Activated CD4-positive, alpha-beta T cell treated with anti-CD3 and anti-CD28 coated beads, Interleukin-2, amount 50 U/mL, for 1 hour (primary cell): Measurements from ENCODE around the gene DYSF.

Source experiments
- DNase-seq: peaks from one replicate; pipeline ENCODE4 v3.0.0-alpha.2; 2020

Gene DYSF

GRCh38 chr2:71664161-71664560 lies 210.8 kb downstream of the DYSF start:
- no peak for DNase-seq

DNA sequence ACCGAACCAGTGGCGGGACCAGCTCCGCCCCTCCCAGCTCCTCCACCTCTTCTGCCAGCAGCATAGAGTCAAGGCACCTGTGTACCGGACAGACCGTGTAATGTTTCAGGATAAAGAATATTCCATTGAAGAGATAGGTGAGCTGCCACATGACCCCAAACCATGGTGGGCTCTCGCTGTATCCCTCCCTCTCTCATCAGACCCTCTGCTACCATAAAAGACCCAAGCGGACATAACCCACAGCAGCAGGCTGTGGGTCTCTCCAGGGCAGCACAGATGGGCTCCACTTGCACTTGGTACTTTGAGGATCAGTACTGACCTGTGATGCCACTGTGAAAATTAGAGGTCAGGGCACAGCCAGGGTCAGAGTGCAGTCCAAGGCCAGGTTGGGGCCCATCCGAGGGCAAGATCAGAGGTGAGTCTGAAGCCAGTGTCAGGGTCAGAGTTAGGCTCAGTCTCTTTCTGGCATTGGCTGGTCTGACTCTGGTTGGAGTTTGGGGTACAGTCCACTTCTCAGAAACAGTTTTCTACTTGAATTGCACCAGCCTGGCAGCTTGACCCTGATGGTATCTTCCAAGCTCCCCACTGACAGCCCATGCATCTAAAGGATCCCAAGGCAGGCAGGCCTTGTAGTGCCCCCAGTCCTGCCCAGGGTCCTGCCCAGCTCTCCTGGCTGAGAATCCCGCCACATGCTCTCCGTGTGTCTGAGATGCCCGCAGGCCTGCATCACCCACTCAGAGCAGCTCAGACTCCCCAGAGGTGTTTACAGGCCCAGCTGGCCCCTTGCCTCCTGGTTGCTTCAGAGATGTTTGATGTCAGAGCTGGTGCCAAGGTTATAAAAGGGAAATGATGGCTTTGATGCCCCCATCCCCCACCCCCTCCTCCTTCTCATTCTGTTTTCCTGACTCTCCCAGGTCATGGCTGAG lies 212.1 kb downstream of the DYSF start:
- no peak for DNase-seq

DNA sequence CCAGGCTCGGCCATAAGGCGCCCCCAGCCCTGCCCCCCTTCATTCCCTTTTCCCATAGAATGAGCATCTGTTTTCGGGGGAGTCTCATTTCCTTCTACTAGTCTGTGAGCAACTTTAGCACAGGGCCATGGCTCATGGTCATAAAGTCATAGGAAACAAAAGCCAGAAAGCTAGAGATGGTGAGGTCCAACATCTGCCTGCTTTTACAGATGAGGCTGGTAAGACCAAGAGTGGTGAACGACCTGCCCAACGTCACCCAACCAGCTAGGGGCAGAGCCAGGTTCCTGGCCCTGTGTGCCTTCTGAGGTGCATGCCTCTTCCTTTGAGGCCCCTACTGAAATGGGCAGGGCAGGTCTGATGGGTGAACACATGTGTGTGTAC lies 212.7 kb downstream of the DYSF start:
- no peak for DNase-seq

- DNase-seq: no peak
Measured at GRCh38 chr2:71667256-71668182, 214.2 kb downstream of the DYSF start.

DNA sequence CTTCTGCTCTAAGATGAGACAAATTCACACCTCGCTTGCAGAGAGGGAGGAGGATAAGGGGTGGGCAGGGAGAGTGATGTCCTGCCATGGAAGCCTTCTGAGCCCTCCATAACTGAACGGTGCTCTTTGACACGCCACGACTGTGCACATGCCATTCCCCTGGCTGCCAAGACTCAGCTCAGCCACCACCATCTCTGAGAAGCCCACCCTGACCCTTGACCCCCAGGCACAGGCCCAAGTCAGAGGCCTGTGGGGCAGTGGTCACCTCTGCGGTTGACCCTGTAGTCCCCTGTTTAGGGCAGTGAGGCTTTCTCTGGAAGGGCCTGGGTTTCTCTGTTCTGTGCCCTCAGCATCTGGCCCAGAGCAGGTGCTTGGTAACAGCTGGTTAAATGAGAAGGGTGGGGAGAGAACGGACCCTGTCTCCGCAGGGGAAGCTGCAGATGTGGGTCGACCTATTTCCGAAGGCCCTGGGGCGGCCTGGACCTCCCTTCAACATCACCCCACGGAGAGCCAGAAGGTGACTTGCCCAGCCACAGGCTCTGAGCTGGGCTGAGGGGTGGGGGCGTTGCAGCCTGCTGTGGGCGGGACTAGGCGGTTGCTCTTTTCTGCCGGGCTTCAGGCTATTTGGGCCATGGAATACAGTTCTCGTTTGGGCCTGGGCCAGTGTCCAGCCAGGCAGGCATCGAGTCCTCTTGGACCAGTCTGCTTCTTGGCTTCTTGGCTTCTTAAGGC lies 215.1 kb downstream of the DYSF start:
- no peak for DNase-seq

GRCh38 chr2:71669058-71669456 lies 215.7 kb downstream of the DYSF start:
- DNase-seq: no peak

GRCh38 chr2:71669628-71670429 lies 216.5 kb downstream of the DYSF start:
- no peak for DNase-seq

DNA sequence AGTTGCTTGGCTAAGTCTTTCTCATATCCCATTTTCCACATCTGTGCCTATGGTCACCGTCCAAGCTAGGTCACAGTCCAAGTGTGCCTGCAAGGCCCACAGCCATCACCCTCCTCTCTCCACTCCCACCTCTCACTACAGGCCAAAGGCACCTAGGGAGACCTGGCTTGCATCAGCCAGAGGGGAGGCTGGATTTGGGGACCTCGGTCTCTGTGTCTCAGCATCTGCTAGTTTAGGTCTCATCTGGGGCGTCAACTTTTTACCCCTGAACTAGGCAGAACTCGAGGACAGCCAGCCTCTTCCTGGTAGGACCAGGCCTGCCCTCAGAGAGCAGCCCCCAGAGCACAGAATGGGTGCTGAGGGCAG lies 217.1 kb downstream of the DYSF start:
- DNase-seq: no peak

GRCh38 chr2:71671203-71671854 lies 218.0 kb downstream of the DYSF start:
- no peak for DNase-seq

GRCh38 chr2:71671895-71672825 lies 218.8 kb downstream of the DYSF start:
- no peak for DNase-seq

GRCh38 chr2:71672826-71673795 lies 219.8 kb downstream of the DYSF start:
- DNase-seq: no peak

DNA sequence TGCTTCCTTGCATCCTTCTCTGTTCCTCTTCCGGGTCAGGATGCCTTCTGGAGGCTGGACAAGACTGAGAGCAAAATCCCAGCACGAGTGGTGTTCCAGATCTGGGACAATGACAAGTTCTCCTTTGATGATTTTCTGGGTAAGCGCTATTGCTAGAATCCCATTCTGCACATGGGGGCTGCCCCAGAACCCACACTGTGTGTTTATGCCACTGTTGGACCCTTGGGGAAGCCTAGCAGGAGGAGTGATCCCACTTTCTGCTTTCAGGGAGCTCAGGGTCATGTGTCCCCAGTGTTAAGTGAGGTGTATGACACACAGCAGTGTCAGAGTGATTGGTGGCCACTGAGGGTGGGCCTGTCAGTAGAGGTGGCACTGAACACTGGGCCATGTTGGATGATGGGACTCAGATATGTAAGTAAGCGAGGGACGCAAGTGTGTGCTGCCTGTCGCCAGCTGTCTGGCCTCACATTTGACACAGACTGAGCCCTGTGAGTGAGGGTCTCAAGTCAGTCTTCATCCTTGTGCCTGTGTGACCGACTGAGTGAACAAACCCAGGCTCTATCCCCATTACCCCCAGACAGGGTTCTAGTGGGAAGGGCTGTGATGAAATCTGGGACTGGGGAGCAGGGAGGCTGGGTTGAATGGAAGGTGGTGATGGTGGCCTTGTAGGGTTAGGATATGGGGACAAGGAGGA lies 220.9 kb downstream of the DYSF start:
- no peak for DNase-seq

DNA sequence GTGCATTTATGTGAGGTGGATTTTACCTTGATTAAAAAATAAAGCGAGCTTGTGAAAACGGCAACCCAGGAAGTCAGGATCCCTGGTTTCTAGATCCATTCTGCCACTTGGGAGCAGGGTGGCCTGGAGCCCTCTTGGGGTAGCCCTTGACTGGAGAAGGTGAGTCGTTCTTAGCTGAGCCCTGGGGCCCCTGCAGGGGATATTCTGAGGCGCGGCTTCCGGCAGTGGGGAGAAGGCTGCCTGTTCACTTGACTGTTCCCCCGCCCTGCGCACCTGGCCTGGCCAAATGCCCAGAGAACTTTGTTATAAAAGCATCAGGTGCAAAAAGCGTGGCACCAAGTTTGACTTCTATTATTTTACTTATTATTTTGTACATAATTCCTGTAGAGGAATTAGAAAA lies 221.9 kb downstream of the DYSF start:
- no peak for DNase-seq

- DNase-seq: no peak
Measured at GRCh38 chr2:71678874-71679273, 225.5 kb downstream of the DYSF start.

DNA sequence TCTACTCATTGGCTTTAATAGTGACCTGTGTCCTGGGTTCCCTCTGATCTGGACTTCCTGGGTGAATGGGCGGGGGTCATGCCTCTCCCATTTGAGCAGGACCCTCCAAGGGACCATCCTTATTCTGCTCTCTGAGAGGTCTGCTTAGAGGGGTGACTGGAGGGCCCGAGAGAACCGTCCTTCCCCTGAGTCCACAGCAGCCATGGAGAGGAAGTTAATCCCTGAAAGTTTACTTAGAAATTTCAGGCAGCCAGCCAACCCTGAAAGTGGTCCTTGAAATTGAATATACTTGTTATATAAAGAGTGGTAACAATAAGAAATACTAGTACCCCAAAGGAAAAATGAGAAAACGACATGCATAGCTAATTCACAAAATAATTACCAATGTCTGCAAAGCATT lies 226.1 kb downstream of the DYSF start:
- DNase-seq: no peak

- DNase-seq: no peak
Measured at GRCh38 chr2:71680925-71681324, 227.6 kb downstream of the DYSF start.

- no peak for DNase-seq
Measured at GRCh38 chr2:71681626-71682025, 228.3 kb downstream of the DYSF start.

DNA sequence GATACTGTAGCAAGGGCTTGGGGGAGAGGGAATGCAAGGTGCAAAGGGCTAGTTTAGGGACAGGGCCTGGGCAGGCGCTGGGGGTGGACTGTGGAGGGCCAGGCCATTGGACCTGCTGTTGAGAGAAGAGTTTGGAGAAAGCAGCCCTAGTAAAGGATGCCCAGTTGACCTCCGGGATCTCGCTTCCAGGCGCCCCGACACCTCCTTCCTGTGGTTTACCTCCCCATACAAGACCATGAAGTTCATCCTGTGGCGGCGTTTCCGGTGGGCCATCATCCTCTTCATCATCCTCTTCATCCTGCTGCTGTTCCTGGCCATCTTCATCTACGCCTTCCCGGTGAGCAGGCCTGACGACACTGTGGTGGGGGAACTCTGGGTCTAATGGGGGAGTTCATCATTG lies 229.0 kb downstream of the DYSF start:
- no peak for DNase-seq

GRCh38 chr2:71683070-71683469 lies 229.7 kb downstream of the DYSF start:
- no peak for DNase-seq
